K562 (cell line): ENCODE data around the gene SOX12. TPM values are rescaled to one million over a fixed set of nuclear protein-coding genes. Genes with fewer than 3 reads are reported as not detected.
A peak's percentile ranks its signal among the peaks of the same experiment; 100 is the strongest.

Source experiments
- ATF7 ChIP-seq: fragments of 450-650 bp; IDR thresholded peaks from 2 replicates; pipeline ENCODE4 v1.7.1; 2014; ENCODE audit warnings: mild to moderate bottlenecking, moderate library complexity
- BRCA1 ChIP-seq, 2 experiments: fragments of 450-650 bp in 1 of 2; sonication (generic) in 1 of 2; formaldehyde crosslinking in 1 of 2; IDR thresholded peaks; 2 replicates each; pipeline versions ENCODE4 v1.5.0 to v1.6.1; 2017 to 2020; ENCODE audit warnings: mild to moderate bottlenecking in 1 of 2, missing genetic modification reagents in 1 of 2
- HDAC8 ChIP-seq: fragments of 450-650 bp; IDR thresholded peaks from 2 replicates; pipeline ENCODE4 v1.6.1; 2016; ENCODE audit warnings: mild to moderate bottlenecking, missing genetic modification characterization, moderate library complexity, missing compliant biosample characterization
- HNRNPUL1 ChIP-seq: fragments of 200-400 bp; formaldehyde crosslinking; IDR thresholded peaks from 2 replicates; pipeline ENCODE4 v1.6.1; 2017; ENCODE audit warnings: low read length
- JUND ChIP-seq, 2 experiments: IDR thresholded peaks; 2 replicates in 1 of 2; 3 replicates in 1 of 2; pipeline ENCODE4 v1.6.1; 2011; ENCODE audit warnings: borderline replicate concordance in 2 of 2, low read depth in 2 of 2, low read length in 2 of 2, improper control_type of control experiment in 1 of 2, missing biosample characterization in 1 of 2, missing genetic modification characterization in 1 of 2, missing genetic modification reagents in 1 of 2
- KLF13 ChIP-seq: fragments of 450-650 bp; IDR thresholded peaks from 2 replicates; pipeline ENCODE4 v1.6.1; 2016; ENCODE audit warnings: missing genetic modification characterization, low read depth, mild to moderate bottlenecking, missing compliant biosample characterization, moderate library complexity, borderline replicate concordance
- NFE2 ChIP-seq: IDR thresholded peaks from 2 replicates; pipeline ENCODE4 v1.6.1; 2014; ENCODE audit warnings: antibody characterized with exemption, low read depth
- NUFIP1 ChIP-seq: fragments of 450-650 bp; IDR thresholded peaks from 2 replicates; pipeline ENCODE4 v1.6.1; 2018; ENCODE audit not compliant: partially characterized antibody
- RBM15 ChIP-seq: fragments of 200-400 bp; formaldehyde crosslinking; IDR thresholded peaks from 2 replicates; pipeline ENCODE4 v1.6.1; 2018; ENCODE audit warnings: mild to moderate bottlenecking, low read length, moderate library complexity; ENCODE audit not compliant: insufficient read depth
- STAT5A ChIP-seq: IDR thresholded peaks from 2 replicates; pipeline ENCODE4 v1.6.1; 2012; ENCODE audit warnings: low read length, inconsistent platforms, borderline replicate concordance
- U2AF1 ChIP-seq: fragments of 200-400 bp; formaldehyde crosslinking; optimal IDR thresholded peaks from 2 replicates; pipeline ENCODE3; 2017; ENCODE audit warnings: mild to moderate bottlenecking, low read depth, low read length, moderate library complexity
- XRCC3 ChIP-seq: fragments of 450-650 bp; IDR thresholded peaks from 2 replicates; pipeline ENCODE4 v1.6.1; 2017; ENCODE audit warnings: mild to moderate bottlenecking, moderate library complexity
- ZNF121 ChIP-seq: sonication (generic); formaldehyde crosslinking; conservative IDR thresholded peaks from 2 replicates; pipeline ENCODE4 v1.8.0; 2022; ENCODE audit warnings: missing genetic modification reagents
- ZNF232 ChIP-seq: sonication (generic); formaldehyde crosslinking; IDR thresholded peaks from 2 replicates; pipeline ENCODE4 v1.8.0; 2022; ENCODE audit warnings: mild to moderate bottlenecking, missing genetic modification reagents
- ZNF316 ChIP-seq: fragments of 450-650 bp; IDR thresholded peaks from 2 replicates; pipeline ENCODE4 v1.6.1; 2016
- ZNF324 ChIP-seq: fragments of 250-450 bp; sonication (Bioruptor Pico); IDR thresholded peaks from 2 replicates; pipeline ENCODE4 v1.4.0; 2020; ENCODE audit warnings: mild to moderate bottlenecking
- ZNF830 ChIP-seq: fragments of 250-450 bp; sonication (Bioruptor Pico); IDR thresholded peaks from 2 replicates; pipeline ENCODE4 v1.5.0; 2021; ENCODE audit warnings: mild to moderate bottlenecking
- polyA plus RNA-seq, 8 experiments: library from polyadenylated mRNA; depleted of rRNA in 4 of 8; stranded (reverse) in 5 of 8; unstranded in 3 of 8; fragments of >200 nt; fragmentation: Nextera tagmentation in 2 of 8; fragmentation: Illumina TruSeq in 1 of 8; extraction: Ambion mirVana in 2 of 8; extraction: Trizol in 1 of 8; gene quantifications; 2 replicates each; pipeline versions ENCODE4 v1.2.1 to v1.2.3, GENCODE V29; 2011 to 2014; ENCODE audit warnings: inconsistent platforms in 1 of 8, missing spikeins in 1 of 8
- total RNA-seq, 7 experiments: library from RNA; depleted of rRNA in 6 of 7; stranded (reverse); fragments of >200 nt in 6 of 7; fragmentation: Illumina TruSeq in 2 of 7; extraction: Trizol in 2 of 7; gene quantifications; 2 replicates each; pipeline versions ENCODE4 v1.2.1 to v1.2.3, GENCODE V29; 2011 to 2021; ENCODE audit warnings: low replicate concordance in 1 of 7
- TF ChIP-seq, protein P1 (sequence below): IDR thresholded peaks from 2 replicates; pipeline ENCODE4 v1.6.1; 2014; ENCODE audit warnings: antibody characterized with exemption
- TF ChIP-seq, protein P2 (sequence below): sonication (generic); formaldehyde crosslinking; IDR thresholded peaks from 2 replicates; pipeline ENCODE4 v1.8.0; 2022; ENCODE audit warnings: missing genetic modification reagents, mild to moderate bottlenecking, borderline replicate concordance
- TF ChIP-seq, protein P3 (sequence below): sonication (generic); formaldehyde crosslinking; IDR thresholded peaks from 2 replicates; pipeline ENCODE4 v1.8.0; 2022; ENCODE audit warnings: mild to moderate bottlenecking, missing genetic modification reagents

SOX12 gene
- total and polyA plus RNA-seq, 9 of the 15 experiments (the other 6 are each of a cell fraction or from before 2014, with no cell fraction given) = 0.42 to 26.3 (median 2.6) TPM

DNA sequence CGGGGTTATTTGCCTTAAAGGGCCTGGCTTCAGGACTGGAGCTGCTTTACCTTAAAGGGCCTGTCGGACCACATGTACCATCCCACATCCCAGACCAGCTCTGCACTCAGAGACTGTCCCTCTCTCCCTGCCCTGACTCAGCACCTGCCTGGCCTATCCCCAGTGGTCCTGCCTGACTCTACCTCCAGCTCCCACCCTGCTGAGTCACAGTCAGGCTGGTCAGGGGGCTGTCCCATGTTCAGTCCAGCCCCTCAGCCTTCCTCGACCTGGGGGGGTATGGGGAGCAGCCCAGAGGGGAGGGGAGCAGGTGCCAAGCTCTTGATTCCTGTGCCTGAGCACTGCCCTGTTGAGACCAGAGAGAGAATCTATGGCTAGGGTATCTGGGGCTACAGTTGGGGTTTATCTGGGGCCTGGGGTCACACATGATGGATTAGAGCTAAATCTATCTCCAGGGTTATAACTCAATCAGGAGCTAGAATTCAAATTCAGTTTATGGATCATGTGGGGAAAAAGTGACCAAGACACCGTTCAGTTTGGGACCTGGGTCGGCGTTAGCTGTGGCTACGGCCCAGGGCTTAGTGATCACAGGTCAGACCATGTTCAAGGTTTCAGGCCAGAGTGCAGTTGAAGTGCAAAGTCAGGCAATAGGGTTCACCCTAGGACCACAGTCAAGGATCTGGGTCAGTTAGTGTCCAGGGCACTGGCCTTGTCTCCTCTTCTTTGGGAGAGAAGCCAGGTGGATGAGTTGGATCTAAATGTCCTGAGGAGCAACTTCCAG lies 45.8 kb downstream of the SOX12 start (continued):
- TF ChIP-seq, protein P1, sequence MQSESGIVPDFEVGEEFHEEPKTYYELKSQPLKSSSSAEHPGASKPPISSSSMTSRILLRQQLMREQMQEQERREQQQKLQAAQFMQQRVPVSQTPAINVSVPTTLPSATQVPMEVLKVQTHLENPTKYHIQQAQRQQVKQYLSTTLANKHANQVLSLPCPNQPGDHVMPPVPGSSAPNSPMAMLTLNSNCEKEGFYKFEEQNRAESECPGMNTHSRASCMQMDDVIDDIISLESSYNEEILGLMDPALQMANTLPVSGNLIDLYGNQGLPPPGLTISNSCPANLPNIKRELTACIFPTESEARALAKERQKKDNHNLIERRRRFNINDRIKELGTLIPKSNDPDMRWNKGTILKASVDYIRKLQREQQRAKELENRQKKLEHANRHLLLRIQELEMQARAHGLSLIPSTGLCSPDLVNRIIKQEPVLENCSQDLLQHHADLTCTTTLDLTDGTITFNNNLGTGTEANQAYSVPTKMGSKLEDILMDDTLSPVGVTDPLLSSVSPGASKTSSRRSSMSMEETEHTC = no peak
- TF ChIP-seq KLF13 (tag) (0 out of 2 replicates have a peak, but pooled peaks have one; percentile 6), ZNF316 (peak; percentile 94), NFE2 (peak; percentile 75; the same call in 1 of the 2 replicates), NUFIP1 (no peak), JUND (IDR thresholded peaks at IDR 0.05; ENCODE audit: borderline replicate concordance, low read depth, low read length) (peak; percentile 60), JUND (tag; IDR thresholded peaks at IDR 0.05; ENCODE audit: borderline replicate concordance, low read depth, low read length) (no peak; the same call in 2 of the 3 replicates), BRCA1 (IDR thresholded peaks at IDR 0.05) (no peak), BRCA1 (CRISPR knock-in tag; IDR thresholded peaks at IDR 0.05) (no peak), U2AF1 (no peak), STAT5A (no peak), ZNF121 (no peak), RBM15 (no peak), ZNF232 (CRISPR knock-in tag) (no peak), HDAC8 (tag) (peak; percentile 23; the same call in 1 of the 2 replicates), ZNF830 (CRISPR knock-in tag) (no peak), ATF7 (no peak), ZNF324 (no peak), XRCC3 (no peak), HNRNPUL1 (no peak)
- TF ChIP-seq, protein P2, sequence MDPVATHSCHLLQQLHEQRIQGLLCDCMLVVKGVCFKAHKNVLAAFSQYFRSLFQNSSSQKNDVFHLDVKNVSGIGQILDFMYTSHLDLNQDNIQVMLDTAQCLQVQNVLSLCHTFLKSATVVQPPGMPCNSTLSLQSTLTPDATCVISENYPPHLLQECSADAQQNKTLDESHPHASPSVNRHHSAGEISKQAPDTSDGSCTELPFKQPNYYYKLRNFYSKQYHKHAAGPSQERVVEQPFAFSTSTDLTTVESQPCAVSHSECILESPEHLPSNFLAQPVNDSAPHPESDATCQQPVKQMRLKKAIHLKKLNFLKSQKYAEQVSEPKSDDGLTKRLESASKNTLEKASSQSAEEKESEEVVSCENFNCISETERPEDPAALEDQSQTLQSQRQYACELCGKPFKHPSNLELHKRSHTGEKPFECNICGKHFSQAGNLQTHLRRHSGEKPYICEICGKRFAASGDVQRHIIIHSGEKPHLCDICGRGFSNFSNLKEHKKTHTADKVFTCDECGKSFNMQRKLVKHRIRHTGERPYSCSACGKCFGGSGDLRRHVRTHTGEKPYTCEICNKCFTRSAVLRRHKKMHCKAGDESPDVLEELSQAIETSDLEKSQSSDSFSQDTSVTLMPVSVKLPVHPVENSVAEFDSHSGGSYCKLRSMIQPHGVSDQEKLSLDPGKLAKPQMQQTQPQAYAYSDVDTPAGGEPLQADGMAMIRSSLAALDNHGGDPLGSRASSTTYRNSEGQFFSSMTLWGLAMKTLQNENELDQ = no peak
- TF ChIP-seq, protein P3, sequence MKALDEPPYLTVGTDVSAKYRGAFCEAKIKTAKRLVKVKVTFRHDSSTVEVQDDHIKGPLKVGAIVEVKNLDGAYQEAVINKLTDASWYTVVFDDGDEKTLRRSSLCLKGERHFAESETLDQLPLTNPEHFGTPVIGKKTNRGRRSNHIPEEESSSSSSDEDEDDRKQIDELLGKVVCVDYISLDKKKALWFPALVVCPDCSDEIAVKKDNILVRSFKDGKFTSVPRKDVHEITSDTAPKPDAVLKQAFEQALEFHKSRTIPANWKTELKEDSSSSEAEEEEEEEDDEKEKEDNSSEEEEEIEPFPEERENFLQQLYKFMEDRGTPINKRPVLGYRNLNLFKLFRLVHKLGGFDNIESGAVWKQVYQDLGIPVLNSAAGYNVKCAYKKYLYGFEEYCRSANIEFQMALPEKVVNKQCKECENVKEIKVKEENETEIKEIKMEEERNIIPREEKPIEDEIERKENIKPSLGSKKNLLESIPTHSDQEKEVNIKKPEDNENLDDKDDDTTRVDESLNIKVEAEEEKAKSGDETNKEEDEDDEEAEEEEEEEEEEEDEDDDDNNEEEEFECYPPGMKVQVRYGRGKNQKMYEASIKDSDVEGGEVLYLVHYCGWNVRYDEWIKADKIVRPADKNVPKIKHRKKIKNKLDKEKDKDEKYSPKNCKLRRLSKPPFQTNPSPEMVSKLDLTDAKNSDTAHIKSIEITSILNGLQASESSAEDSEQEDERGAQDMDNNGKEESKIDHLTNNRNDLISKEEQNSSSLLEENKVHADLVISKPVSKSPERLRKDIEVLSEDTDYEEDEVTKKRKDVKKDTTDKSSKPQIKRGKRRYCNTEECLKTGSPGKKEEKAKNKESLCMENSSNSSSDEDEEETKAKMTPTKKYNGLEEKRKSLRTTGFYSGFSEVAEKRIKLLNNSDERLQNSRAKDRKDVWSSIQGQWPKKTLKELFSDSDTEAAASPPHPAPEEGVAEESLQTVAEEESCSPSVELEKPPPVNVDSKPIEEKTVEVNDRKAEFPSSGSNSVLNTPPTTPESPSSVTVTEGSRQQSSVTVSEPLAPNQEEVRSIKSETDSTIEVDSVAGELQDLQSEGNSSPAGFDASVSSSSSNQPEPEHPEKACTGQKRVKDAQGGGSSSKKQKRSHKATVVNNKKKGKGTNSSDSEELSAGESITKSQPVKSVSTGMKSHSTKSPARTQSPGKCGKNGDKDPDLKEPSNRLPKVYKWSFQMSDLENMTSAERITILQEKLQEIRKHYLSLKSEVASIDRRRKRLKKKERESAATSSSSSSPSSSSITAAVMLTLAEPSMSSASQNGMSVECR = no peak
